T47D (cell line): Measurements from ENCODE around the gene ANAPC15.

Experiments used
- DNase-seq, 2 experiments: peaks; one replicate each; pipeline versions ENCODE4 v3.0.0 to v3.0.0-alpha.2; 2011 to 2012; ENCODE audit warnings: low read depth in 1 of 2, low spot score in 1 of 2
- JUND ChIP-seq: IDR thresholded peaks from 2 replicates; pipeline ENCODE4 v1.6.1; 2012; ENCODE audit warnings: low read depth
- in situ Hi-C: cut with HindIII; loops from 2 replicates; pipeline ENCODE4 v1.10.0; 2016; ENCODE audit warnings: low sequenced_read_pairs, low pct_unique_long_range_greater_than_20kb

The ANAPC15 gene

DNA sequence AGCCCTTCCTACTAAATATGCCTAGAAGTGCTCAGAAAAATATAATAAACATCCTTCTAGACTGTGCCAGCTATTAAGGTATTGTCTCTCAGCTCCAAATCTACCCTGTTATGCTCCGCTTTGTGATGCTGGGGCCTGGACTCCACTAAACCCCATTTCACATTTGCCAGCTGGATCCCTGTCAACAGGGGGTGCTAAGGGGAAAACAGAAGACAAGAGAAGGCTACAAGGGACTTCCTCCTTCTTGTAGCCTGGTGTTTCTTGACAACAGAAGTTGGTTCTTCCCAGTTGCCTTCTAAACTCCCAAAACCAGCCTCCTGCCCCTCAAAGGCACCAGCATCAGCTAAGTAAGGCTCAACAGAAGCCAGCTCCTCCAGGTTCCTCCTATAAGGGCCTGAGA, 37.4 kb downstream of the ANAPC15 start:
- in situ Hi-C loops = no loop called here
- TF ChIP-seq JUND = no peak
- peak in 1 of 2 experiments; percentile 54 for DNase-seq

DNA sequence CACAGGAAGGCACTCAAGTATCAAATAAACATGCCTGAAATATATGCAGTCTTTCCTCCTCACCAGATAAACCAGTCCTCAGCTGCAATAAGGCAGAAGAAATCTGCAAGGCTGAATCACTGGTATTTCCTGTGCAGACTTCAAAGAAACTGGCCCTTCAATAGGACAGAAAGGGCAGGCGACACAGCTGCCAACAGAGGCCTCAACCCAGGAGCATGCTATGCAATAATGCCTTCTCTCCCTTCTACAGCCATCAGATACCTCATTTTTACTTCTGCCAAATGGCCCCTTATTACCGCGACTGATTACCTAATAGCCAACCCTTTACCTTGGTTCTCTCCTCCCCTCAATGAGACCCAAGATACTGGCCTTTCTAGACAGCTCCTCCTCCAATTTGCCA, 40.1 kb downstream of the ANAPC15 start:
- in situ Hi-C loops = no loop called here
- DNase-seq = peak in 1 of 2 experiments; percentile 49
- no peak for TF ChIP-seq JUND

DNA sequence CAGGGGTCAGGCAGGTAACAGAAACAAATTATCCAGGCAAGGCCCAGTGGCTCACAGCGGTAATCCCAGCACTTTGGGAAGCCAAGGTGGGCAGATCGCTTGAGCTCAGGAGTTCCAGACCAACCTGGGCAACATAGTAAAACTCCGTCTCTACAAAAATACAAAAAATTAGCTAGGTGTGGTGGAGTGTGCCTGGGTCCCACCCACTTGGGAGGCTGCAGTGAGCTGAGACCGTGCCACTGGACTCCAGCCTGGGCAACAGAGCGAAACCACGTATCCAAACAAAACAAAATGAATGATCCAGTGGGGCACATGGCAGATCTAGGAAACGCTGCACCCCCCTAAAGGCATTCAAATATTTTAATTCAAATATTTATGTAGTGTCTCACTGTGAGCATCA, 42.0 kb downstream of the ANAPC15 start:
- no peak for TF ChIP-seq JUND
- in situ Hi-C loops = no loop called here
- no peak for DNase-seq

DNA sequence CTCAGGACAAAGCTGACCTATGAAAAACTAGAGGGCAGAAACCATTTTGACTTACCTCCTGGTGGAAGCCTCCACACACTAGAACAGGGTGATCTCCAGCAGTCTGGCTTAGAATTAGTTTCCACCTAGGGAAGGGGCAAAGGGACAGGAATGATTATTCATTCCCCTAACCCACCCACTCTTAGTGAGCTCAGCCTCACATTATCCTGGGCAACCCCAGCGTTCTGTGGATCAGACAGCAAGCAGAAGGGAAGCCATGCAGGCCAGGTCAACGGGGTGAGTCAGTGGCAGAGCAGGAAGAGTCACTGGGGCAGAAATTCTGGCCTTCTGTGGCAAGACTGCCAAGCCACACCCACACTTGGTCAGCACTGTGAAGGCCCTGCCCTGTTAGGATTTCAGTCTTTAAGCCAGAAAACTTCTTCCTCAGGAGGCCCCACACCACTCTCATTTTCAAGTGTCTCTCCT, 42.7 kb downstream of the ANAPC15 start:
- DNase-seq = peak in 1 of 2 experiments; percentile 82
- in situ Hi-C loops = no loop called here

DNA sequence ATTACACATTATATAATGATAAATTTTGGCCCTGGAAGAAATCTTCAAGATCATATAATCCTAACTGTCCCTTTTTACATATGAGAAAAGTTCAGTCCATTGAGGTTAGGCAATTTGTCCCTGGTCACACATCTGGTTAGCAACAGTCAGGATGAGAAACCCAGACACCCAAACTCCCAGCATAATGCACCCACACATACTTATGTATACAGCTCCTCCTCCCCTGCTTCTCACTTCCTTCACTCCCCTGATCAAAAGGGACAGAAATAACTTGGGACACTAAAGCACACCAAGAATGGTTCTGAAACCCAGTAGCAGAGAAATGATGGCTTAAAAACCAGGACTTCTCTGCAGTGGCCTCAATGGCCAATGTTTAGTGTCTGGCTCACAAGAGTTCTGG, 43.3 kb downstream of the ANAPC15 start:
- no peak for TF ChIP-seq JUND
- DNase-seq = no peak
- in situ Hi-C loops = no loop called here

More for the DNA sequence above, 42.7 kb downstream of the ANAPC15 start:
- no peak for TF ChIP-seq JUND

DNA sequence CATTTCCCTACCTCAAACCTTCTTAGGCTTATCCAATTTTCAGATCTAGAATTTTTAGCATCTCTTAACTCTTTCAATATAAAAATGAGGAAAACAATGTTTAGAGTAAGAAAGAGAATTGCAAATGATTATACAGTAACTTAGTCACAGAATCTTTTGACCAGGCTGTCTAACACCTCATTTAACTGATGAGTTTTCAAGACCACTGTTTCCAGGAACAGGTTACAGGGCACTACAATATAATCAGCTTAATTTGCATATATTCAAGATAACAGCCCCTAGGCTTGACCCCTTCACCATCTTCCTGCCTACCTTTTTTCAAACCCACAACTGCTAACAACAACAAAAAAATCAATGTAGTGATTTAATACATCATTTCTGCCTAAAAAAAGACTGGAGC, 44.8 kb downstream of the ANAPC15 start:
- in situ Hi-C loops = no loop called here
- no peak for TF ChIP-seq JUND
- no peak for DNase-seq

DNA sequence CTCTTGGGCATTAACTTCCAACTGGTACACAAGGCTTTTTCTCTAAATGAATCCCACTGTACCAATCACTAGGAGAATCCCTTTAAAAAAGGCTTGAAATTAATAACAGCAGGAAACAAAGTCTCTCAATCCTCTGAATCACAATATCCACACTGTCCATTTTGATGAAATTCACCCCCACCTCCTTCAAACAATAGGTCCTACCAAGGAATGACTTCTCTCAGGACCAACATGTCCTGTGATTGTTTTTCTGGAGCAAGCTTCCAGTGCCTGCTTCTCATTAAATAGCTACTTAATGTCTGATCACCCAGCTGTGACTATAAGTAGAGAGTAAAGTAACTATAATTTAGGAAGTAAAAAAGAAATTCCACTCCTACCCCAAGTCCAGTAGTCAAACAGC, 45.2 kb downstream of the ANAPC15 start:
- in situ Hi-C loops = no loop called here
- no peak for DNase-seq
- no peak for TF ChIP-seq JUND

DNA sequence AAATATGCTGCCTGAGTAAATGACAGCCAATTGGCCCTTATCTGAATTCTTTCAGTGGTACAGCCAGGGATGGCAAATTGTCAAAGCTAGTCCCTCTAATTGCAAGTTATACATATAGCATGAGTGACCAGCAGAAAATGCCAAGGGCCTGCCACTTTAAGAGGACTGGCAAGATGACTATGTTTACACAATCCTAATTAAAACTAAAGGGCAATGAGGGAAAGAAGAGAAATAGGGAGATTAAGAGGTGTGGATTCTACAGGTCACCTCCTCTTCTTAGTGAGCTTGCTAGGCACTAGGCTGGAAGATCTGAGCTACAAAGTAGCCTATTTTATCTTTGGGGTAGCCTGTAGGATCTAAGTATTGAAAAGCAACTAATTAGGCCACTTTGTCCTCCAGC, 45.6 kb downstream of the ANAPC15 start:
- in situ Hi-C loops = no loop called here
- DNase-seq = no peak
- no peak for TF ChIP-seq JUND

DNA sequence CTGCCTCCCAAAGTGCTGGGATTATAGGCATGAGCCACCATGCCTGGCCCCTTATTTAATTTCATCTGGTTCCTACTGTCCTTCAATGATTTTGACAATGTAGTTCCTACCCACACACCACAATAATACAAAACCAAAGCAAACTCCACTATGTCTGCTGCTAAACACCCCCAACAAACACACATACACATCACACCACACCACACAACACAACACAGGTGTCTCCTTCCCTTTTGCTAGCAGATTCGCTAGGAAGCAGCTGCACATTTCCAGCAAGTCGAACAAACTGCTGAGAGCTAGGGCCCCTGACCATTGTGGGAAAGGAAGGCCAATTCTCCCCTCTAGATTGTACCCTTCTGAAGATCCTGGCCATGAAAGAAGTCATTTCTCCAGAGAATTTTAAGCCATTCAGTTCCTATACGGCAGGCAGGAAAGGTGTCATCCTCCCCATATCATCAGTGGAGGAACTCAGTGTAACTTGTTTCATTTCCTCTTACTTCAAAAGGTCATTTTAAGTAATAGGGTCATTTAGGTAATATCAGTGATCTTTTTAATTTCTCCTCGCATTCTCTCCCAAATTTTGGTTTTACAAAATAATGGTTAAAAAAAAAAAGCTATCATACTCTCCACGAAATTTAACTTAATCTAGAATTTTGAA, 50.6 kb downstream of the ANAPC15 start:
- TF ChIP-seq JUND = no peak
- in situ Hi-C loops = no loop called here
- no peak for DNase-seq
